GM23338 (cell line): ENCODE data around the gene RPS6KA5. TPM values are rescaled to one million over a fixed set of nuclear protein-coding genes. Genes with fewer than 3 reads are reported as not detected.

Source experiments
- ATAC-seq: fragments of 200-7000 bp; cut with Tn5 transposase; 3 replicates; pipeline ENCODE4 v1.9.1; 2020
- DNase-seq: peaks from one replicate; pipeline ENCODE4 v3.0.0-alpha.2; 2015; ENCODE audit warnings: low spot score
- H2AFZ ChIP-seq: fragments of 200-600 bp; sonication (generic); 2 replicates; pipeline ENCODE4 v1.8.0; 2016; ENCODE audit warnings: antibody characterized with exemption, mild to moderate bottlenecking, moderate library complexity
- H3F3A ChIP-seq: fragments of 200-600 bp; sonication (generic); replicated peaks from 2 replicates; pipeline ENCODE4 v1.8.0; 2017; ENCODE audit warnings: antibody characterized with exemption, mixed run types, low read depth
- H3K27ac ChIP-seq: fragments of 200-600 bp; sonication (generic); 2 replicates; pipeline ENCODE4 v1.6.1; 2016; ENCODE audit warnings: low read depth
- H3K27me3 ChIP-seq: fragments of 200-600 bp; sonication (generic); 2 replicates; pipeline ENCODE4 v1.8.0; 2016; ENCODE audit warnings: mild to moderate bottlenecking, mixed run types, moderate library complexity; ENCODE audit not compliant: insufficient read depth
- H3K36me3 ChIP-seq: fragments of 200-600 bp; sonication (generic); 2 replicates; pipeline ENCODE4 v1.8.0; 2016; ENCODE audit warnings: mild to moderate bottlenecking; ENCODE audit not compliant: insufficient read depth
- H3K4me1 ChIP-seq: fragments of 200-600 bp; sonication (generic); 2 replicates; pipeline ENCODE4 v1.8.0; 2016; ENCODE audit warnings: mild to moderate bottlenecking, moderate library complexity; ENCODE audit not compliant: insufficient read depth
- H3K4me2 ChIP-seq: fragments of 200-600 bp; sonication (generic); 2 replicates; pipeline ENCODE4 v1.7.1; 2017; ENCODE audit warnings: mixed run types
- H3K4me3 ChIP-seq: fragments of 200-600 bp; sonication (generic); 2 replicates; pipeline ENCODE4 v1.6.1; 2016; ENCODE audit warnings: mixed run types
- H3K79me2 ChIP-seq: fragments of 200-600 bp; sonication (generic); replicated peaks from 2 replicates; pipeline ENCODE4 v1.8.0; 2017; ENCODE audit warnings: mild to moderate bottlenecking; ENCODE audit not compliant: insufficient read depth
- H3K9me2 ChIP-seq: fragments of 200-600 bp; sonication (generic); 2 replicates; pipeline ENCODE4 v1.8.0; 2017; ENCODE audit not compliant: insufficient read depth
- H4K20me1 ChIP-seq: fragments of 200-600 bp; sonication (generic); replicated peaks from 2 replicates; pipeline ENCODE4 v1.8.0; 2017; ENCODE audit warnings: mild to moderate bottlenecking; ENCODE audit not compliant: insufficient read depth
- H3K27ac Mint-ChIP-seq: 2 replicates; pipeline ENCODE4 v1.8.0; 2020; ENCODE audit warnings: inconsistent platforms, mild to moderate bottlenecking, moderate library complexity, mixed read lengths
- H3K27me3 Mint-ChIP-seq: 3 replicates; pipeline ENCODE4 v1.8.0; 2022; ENCODE audit warnings: low read depth, mild to moderate bottlenecking, moderate library complexity, mixed read lengths, inconsistent platforms; ENCODE audit not compliant: insufficient read depth, poor library complexity
- H3K36me3 Mint-ChIP-seq: 3 replicates; pipeline ENCODE4 v1.8.0; 2021; ENCODE audit warnings: low read depth, mild to moderate bottlenecking, inconsistent platforms, moderate library complexity, mixed read lengths
- H3K4me1 Mint-ChIP-seq: 3 replicates; pipeline ENCODE4 v1.8.0; 2020; ENCODE audit warnings: mild to moderate bottlenecking, inconsistent platforms, mixed read lengths
- H3K4me3 Mint-ChIP-seq: 3 replicates; pipeline ENCODE4 v1.8.0; 2021; ENCODE audit warnings: moderate library complexity, mild to moderate bottlenecking, inconsistent platforms, mixed read lengths
- H3K9me3 Mint-ChIP-seq: 3 replicates; pipeline ENCODE4 v1.8.0; 2020; ENCODE audit warnings: moderate library complexity, mild to moderate bottlenecking, inconsistent platforms, mixed read lengths
- CREB1 ChIP-seq: fragments of 250-450 bp; sonication (Bioruptor Pico); IDR thresholded peaks from 2 replicates; pipeline ENCODE4 v1.5.0; 2020; ENCODE audit warnings: low read depth, mild to moderate bottlenecking, moderate library complexity
- EZH2phosphoT487 ChIP-seq: fragments of 200-600 bp; sonication (generic); IDR thresholded peaks from one replicate; pipeline ENCODE4 v1.8.1; 2018; ENCODE audit warnings: antibody characterized with exemption; ENCODE audit not compliant: unreplicated experiment
- JUNB ChIP-seq: IDR thresholded peaks from one replicate; pipeline ENCODE4 v1.6.1; 2016; ENCODE audit warnings: antibody characterized with exemption; ENCODE audit not compliant: unreplicated experiment
- NANOG ChIP-seq: IDR thresholded peaks from 2 replicates; pipeline ENCODE4 v1.6.1; 2016; ENCODE audit warnings: antibody characterized with exemption, borderline replicate concordance
- POLR2AphosphoS5 ChIP-seq: IDR thresholded peaks from 2 replicates; pipeline ENCODE4 v1.6.1; 2016; ENCODE audit warnings: antibody characterized with exemption, low read depth
- STAT1 ChIP-seq: IDR thresholded peaks from one replicate; pipeline ENCODE4 v1.6.1; 2016; ENCODE audit warnings: antibody characterized with exemption; ENCODE audit not compliant: unreplicated experiment
- polyA plus RNA-seq: library from polyadenylated mRNA; unstranded; fragments of >200 nt; fragmentation: Nextera tagmentation; extraction: Ambion mirVana; gene quantifications from 2 replicates; pipeline ENCODE4 v1.2.1, GENCODE V29; 2016
- total RNA-seq: library from RNA; depleted of rRNA; stranded (reverse); fragments of >200 nt; shearing (Covaris generic); gene quantifications from 2 replicates; pipeline ENCODE4 v1.2.3, GENCODE V29; 2014
- TF ChIP-seq, protein P1 (sequence below): IDR thresholded peaks from one replicate; pipeline ENCODE4 v1.6.1; 2018; ENCODE audit warnings: antibody characterized with exemption; ENCODE audit not compliant: unreplicated experiment
- TF ChIP-seq, protein P2 (sequence below): IDR thresholded peaks from 2 replicates; pipeline ENCODE4 v1.6.1; 2016; ENCODE audit warnings: antibody characterized with exemption
- TF ChIP-seq, protein P3 (sequence below), 2 experiments: fragments of 200-600 bp in 1 of 2; sonication (generic) in 1 of 2; conservative IDR thresholded peaks; 2 replicates each; pipeline versions ENCODE4 v1.5.1 to v1.6.1; 2016 to 2017; ENCODE audit warnings: antibody characterized with exemption in 2 of 2, low read depth in 2 of 2, mild to moderate bottlenecking in 2 of 2, moderate library complexity in 1 of 2
- TF ChIP-seq, protein P4 (sequence below): fragments of 250-450 bp; sonication (Bioruptor Pico); IDR thresholded peaks from 2 replicates; pipeline ENCODE4 v1.5.0; 2020; ENCODE audit warnings: mild to moderate bottlenecking, moderate library complexity

The RPS6KA5 gene
- total and polyA plus RNA-seq, 2 experiments from 2014 or later: 2.1 to 2.4 TPM

DNA sequence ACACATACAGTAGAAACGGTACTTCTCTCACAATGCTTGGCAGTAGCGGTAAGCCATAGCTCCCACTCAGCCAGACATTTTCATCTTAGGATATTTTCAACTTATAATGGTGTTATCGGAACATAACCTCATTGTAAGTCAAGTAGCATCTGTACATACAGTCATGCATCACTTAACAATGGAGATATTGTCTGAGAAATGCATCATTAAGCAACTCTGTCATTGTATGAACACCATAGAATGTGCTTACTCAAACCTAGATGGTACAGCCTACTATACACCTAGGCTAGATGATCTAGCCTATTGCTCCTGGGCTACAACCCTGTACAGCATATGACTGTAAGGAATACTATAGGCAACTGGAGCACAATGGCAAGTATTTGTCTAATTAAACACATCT, 40.8 kb downstream of the RPS6KA5 start (continued):
- TF ChIP-seq, protein P1, sequence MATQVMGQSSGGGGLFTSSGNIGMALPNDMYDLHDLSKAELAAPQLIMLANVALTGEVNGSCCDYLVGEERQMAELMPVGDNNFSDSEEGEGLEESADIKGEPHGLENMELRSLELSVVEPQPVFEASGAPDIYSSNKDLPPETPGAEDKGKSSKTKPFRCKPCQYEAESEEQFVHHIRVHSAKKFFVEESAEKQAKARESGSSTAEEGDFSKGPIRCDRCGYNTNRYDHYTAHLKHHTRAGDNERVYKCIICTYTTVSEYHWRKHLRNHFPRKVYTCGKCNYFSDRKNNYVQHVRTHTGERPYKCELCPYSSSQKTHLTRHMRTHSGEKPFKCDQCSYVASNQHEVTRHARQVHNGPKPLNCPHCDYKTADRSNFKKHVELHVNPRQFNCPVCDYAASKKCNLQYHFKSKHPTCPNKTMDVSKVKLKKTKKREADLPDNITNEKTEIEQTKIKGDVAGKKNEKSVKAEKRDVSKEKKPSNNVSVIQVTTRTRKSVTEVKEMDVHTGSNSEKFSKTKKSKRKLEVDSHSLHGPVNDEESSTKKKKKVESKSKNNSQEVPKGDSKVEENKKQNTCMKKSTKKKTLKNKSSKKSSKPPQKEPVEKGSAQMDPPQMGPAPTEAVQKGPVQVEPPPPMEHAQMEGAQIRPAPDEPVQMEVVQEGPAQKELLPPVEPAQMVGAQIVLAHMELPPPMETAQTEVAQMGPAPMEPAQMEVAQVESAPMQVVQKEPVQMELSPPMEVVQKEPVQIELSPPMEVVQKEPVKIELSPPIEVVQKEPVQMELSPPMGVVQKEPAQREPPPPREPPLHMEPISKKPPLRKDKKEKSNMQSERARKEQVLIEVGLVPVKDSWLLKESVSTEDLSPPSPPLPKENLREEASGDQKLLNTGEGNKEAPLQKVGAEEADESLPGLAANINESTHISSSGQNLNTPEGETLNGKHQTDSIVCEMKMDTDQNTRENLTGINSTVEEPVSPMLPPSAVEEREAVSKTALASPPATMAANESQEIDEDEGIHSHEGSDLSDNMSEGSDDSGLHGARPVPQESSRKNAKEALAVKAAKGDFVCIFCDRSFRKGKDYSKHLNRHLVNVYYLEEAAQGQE: no peak
- TF ChIP-seq EZH2phosphoT487: no peak

DNA sequence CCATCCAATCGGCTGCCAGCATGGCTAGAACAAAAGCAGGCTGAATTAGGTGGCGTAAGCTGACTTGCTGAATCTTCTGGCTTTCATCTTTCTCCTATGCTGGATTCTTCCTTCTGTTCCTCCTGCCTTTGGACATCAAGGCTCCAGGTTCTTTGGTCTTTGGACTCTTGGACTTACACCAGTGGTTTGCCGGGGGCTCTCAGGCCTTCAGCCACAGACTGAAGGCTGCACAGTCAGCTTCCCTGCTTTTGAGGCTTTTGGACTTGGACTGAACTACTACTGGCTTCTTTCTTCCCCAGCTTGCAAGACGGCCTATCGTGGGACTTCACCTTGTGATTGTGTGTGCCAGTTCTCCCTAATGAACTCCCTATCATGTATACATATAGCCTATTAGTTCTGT, 42.0 kb downstream of the RPS6KA5 start:
- no peaks in the 10 kb centered on the region for H3K27me3 Mint-ChIP-seq
- ATAC-seq (no peak), DNase-seq (no peak)
- H3K4me1 Mint-ChIP-seq: no peaks in the 10 kb centered on the region
- no peak overlapping the region for H3K4me3 ChIP-seq
- no peaks in the 10 kb centered on the region for H3K79me2 ChIP-seq
- H3K4me2 ChIP-seq: no peak overlapping the region
- no peak overlapping the region for H2AFZ ChIP-seq
- H3K27ac ChIP-seq: no peak overlapping the region
- H3K36me3 Mint-ChIP-seq: no peaks in the 10 kb centered on the region
- H3K27me3 ChIP-seq: no peaks in the 10 kb centered on the region
- no peaks in the 10 kb centered on the region for H3K9me2 ChIP-seq
- H3K4me1 ChIP-seq: no peaks in the 10 kb centered on the region
- H4K20me1 ChIP-seq: no peaks in the 10 kb centered on the region; the same call in 1 of the 2 replicates
- no peak overlapping the region for H3K27ac Mint-ChIP-seq
- no peaks in the 10 kb centered on the region for H3K9me3 Mint-ChIP-seq
- no peak overlapping the region for H3K4me3 Mint-ChIP-seq
- H3F3A ChIP-seq: no peaks in the 10 kb centered on the region
- no peaks in the 10 kb centered on the region for H3K36me3 ChIP-seq
- no peak for TF ChIP-seq CREB1 (CRISPR knock-in tag)
- TF ChIP-seq, protein P2, sequence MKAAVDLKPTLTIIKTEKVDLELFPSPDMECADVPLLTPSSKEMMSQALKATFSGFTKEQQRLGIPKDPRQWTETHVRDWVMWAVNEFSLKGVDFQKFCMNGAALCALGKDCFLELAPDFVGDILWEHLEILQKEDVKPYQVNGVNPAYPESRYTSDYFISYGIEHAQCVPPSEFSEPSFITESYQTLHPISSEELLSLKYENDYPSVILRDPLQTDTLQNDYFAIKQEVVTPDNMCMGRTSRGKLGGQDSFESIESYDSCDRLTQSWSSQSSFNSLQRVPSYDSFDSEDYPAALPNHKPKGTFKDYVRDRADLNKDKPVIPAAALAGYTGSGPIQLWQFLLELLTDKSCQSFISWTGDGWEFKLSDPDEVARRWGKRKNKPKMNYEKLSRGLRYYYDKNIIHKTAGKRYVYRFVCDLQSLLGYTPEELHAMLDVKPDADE: no peak
- TF ChIP-seq STAT1: no peak
- TF ChIP-seq, protein P3, sequence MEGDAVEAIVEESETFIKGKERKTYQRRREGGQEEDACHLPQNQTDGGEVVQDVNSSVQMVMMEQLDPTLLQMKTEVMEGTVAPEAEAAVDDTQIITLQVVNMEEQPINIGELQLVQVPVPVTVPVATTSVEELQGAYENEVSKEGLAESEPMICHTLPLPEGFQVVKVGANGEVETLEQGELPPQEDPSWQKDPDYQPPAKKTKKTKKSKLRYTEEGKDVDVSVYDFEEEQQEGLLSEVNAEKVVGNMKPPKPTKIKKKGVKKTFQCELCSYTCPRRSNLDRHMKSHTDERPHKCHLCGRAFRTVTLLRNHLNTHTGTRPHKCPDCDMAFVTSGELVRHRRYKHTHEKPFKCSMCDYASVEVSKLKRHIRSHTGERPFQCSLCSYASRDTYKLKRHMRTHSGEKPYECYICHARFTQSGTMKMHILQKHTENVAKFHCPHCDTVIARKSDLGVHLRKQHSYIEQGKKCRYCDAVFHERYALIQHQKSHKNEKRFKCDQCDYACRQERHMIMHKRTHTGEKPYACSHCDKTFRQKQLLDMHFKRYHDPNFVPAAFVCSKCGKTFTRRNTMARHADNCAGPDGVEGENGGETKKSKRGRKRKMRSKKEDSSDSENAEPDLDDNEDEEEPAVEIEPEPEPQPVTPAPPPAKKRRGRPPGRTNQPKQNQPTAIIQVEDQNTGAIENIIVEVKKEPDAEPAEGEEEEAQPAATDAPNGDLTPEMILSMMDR (conservative IDR thresholded peaks at IDR 0.05; ENCODE audit: low read depth in 2 of 2): no peak
- no peak for TF ChIP-seq NANOG
- TF ChIP-seq POLR2AphosphoS5: no peak
- no peak for TF ChIP-seq JUNB
- TF ChIP-seq EZH2phosphoT487: no peak
- TF ChIP-seq, protein P4, sequence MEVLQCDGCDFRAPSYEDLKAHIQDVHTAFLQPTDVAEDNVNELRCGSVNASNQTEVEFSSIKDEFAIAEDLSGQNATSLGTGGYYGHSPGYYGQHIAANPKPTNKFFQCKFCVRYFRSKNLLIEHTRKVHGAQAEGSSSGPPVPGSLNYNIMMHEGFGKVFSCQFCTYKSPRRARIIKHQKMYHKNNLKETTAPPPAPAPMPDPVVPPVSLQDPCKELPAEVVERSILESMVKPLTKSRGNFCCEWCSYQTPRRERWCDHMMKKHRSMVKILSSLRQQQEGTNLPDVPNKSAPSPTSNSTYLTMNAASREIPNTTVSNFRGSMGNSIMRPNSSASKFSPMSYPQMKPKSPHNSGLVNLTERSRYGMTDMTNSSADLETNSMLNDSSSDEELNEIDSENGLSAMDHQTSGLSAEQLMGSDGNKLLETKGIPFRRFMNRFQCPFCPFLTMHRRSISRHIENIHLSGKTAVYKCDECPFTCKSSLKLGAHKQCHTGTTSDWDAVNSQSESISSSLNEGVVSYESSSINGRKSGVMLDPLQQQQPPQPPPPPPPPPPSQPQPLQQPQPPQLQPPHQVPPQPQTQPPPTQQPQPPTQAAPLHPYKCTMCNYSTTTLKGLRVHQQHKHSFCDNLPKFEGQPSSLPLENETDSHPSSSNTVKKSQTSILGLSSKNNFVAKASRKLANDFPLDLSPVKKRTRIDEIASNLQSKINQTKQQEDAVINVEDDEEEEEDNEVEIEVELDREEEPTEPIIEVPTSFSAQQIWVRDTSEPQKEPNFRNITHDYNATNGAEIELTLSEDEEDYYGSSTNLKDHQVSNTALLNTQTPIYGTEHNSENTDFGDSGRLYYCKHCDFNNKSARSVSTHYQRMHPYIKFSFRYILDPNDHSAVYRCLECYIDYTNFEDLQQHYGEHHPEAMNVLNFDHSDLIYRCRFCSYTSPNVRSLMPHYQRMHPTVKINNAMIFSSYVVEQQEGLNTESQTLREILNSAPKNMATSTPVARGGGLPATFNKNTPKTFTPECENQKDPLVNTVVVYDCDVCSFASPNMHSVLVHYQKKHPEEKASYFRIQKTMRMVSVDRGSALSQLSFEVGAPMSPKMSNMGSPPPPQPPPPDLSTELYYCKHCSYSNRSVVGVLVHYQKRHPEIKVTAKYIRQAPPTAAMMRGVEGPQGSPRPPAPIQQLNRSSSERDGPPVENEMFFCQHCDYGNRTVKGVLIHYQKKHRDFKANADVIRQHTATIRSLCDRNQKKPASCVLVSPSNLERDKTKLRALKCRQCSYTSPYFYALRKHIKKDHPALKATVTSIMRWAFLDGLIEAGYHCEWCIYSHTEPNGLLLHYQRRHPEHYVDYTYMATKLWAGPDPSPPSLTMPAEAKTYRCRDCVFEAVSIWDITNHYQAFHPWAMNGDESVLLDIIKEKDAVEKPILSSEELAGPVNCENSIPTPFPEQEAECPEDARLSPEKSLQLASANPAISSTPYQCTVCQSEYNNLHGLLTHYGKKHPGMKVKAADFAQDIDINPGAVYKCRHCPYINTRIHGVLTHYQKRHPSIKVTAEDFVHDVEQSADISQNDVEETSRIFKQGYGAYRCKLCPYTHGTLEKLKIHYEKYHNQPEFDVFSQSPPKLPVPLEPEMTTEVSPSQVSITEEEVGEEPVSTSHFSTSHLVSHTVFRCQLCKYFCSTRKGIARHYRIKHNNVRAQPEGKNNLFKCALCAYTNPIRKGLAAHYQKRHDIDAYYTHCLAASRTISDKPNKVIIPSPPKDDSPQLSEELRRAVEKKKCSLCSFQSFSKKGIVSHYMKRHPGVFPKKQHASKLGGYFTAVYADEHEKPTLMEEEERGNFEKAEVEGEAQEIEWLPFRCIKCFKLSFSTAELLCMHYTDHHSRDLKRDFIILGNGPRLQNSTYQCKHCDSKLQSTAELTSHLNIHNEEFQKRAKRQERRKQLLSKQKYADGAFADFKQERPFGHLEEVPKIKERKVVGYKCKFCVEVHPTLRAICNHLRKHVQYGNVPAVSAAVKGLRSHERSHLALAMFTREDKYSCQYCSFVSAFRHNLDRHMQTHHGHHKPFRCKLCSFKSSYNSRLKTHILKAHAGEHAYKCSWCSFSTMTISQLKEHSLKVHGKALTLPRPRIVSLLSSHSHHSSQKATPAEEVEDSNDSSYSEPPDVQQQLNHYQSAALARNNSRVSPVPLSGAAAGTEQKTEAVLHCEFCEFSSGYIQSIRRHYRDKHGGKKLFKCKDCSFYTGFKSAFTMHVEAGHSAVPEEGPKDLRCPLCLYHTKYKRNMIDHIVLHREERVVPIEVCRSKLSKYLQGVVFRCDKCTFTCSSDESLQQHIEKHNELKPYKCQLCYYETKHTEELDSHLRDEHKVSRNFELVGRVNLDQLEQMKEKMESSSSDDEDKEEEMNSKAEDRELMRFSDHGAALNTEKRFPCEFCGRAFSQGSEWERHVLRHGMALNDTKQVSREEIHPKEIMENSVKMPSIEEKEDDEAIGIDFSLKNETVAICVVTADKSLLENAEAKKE (CRISPR knock-in tag): no peak
